Ascending aorta (tissue), 2 donors: ENCODE measurements around the gene OR52H1. TPM values are rescaled to one million over a fixed set of nuclear protein-coding genes. Genes with fewer than 3 reads are reported as not detected.

Experiments
- DNase-seq, 2 donors: peaks; one replicate each; pipeline ENCODE4 v3.0.0-alpha.2; 2019; ENCODE audit warnings: low spot score in 2 of 2
- H3K27ac ChIP-seq, 2 donors: fragments of 200-600 bp; sonication (generic); one replicate each; pipeline ENCODE4 v1.5.1; 2016 to 2017; ENCODE audit warnings: mild to moderate bottlenecking in 1 of 2
- H3K27me3 ChIP-seq: fragments of 200-600 bp; sonication (generic); one replicate; pipeline ENCODE4 v1.5.1; 2017
- H3K36me3 ChIP-seq, 2 donors: fragments of 200-600 bp; sonication (generic); one replicate each; pipeline ENCODE4 v1.5.1; 2016
- H3K4me1 ChIP-seq, 2 donors: fragments of 200-600 bp; sonication (generic); one replicate each; pipeline ENCODE4 v1.5.1; 2016 to 2017; ENCODE audit warnings: mild to moderate bottlenecking in 1 of 2
- H3K4me3 ChIP-seq, 2 donors: fragments of 200-600 bp; sonication (generic); one replicate each; pipeline ENCODE4 v1.5.1; 2016 to 2017; ENCODE audit warnings: mild to moderate bottlenecking in 1 of 2
- H3K9me3 ChIP-seq, 2 donors: fragments of 200-600 bp; sonication (generic); one replicate each; pipeline ENCODE4 v1.5.1; 2016
- CTCF ChIP-seq, 3 experiments: fragments of 200-600 bp in 2 of 3; fragments of 450-650 bp in 1 of 3; sonication (generic) in 2 of 3; IDR thresholded peaks; one replicate each; pipeline ENCODE4 v1.5.1; 2016 to 2019; ENCODE audit warnings: antibody characterized with exemption in 3 of 3, mild to moderate bottlenecking in 1 of 3, moderate library complexity in 1 of 3
- intact Hi-C: fragments of 100-400 bp; cut with DNase I; formaldehyde crosslinking; loops from one replicate; pipeline ENCODE4 v1.15.1; 2023
- total RNA-seq: library from RNA; depleted of rRNA; stranded (reverse); fragments of >200 nt; gene quantifications from one replicate; pipeline ENCODE4 v1.1.0, GENCODE V29; 2016

The OR52H1 gene
- total RNA-seq, 1 donor from 2014 or later = not detected

GRCh38 chr11:5550440-5551095 is 2.2 kb upstream of the OR52H1 start:
- Histone ChIP-seq H3K4me1 (no peaks in the 10 kb centered on the region), H3K9me3 (no peaks in the 10 kb centered on the region), H3K27ac (no peak overlapping the region), H3K36me3 (no peaks in the 10 kb centered on the region), H3K4me3 (no peak overlapping the region), H3K27me3 (no peaks in the 10 kb centered on the region)
- intact Hi-C loops = no loop called here
- DNase-seq = no peak
- no peak for TF ChIP-seq CTCF (IDR thresholded peaks at IDR 0.05)

GRCh38 chr11:5547982-5548381 is 358 bp downstream of the OR52H1 start:
- no peak overlapping the region for H3K4me3 ChIP-seq
- H3K27ac ChIP-seq = no peak overlapping the region
- no peaks in the 10 kb centered on the region for H3K36me3 ChIP-seq
- no peak for TF ChIP-seq CTCF (IDR thresholded peaks at IDR 0.05)
- no peaks in the 10 kb centered on the region for H3K4me1 ChIP-seq
- H3K9me3 ChIP-seq = no peaks in the 10 kb centered on the region
- intact Hi-C loops = no loop called here
- H3K27me3 ChIP-seq = no peaks in the 10 kb centered on the region
- DNase-seq = no peak

DNA sequence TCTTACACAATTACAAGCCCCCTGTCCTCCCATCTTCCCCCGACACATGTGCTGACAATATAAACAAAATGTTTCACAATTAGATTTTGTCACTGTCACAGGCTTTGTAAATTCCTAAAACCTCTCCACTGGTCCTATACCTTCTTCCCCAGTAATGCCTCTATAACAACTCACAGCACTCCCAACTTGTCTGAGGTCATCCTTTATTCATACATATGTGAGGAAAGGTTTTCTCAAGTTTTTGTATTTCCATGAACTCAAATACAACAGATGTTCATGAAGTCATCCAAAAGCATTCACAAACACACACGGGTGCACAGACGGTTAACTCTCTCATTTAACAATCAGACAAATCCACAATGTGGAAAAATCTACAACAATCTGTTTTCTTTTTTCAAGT is 1.9 kb downstream of the OR52H1 start:
- Histone ChIP-seq H3K27ac (no peak overlapping the region), H3K4me3 (no peak overlapping the region), H3K4me1 (no peaks in the 10 kb centered on the region), H3K9me3 (no peaks in the 10 kb centered on the region), H3K27me3 (no peaks in the 10 kb centered on the region), H3K36me3 (no peaks in the 10 kb centered on the region)
- no peak for TF ChIP-seq CTCF (IDR thresholded peaks at IDR 0.05)
- intact Hi-C loops = no loop called here
- no peak for DNase-seq

GRCh38 chr11:5541427-5541826 is 6.9 kb downstream of the OR52H1 start:
- no peak for TF ChIP-seq CTCF (IDR thresholded peaks at IDR 0.05)
- intact Hi-C loops = no loop called here
- no peak overlapping the region for H3K4me3 ChIP-seq

GRCh38 chr11:5536482-5536881 is 11.9 kb downstream of the OR52H1 start:
- no peak for TF ChIP-seq CTCF (IDR thresholded peaks at IDR 0.05)
- no peaks in the 10 kb centered on the region for H3K27me3 ChIP-seq
- no peak for DNase-seq
- no peaks in the 10 kb centered on the region for H3K36me3 ChIP-seq
- H3K4me1 ChIP-seq = no peaks in the 10 kb centered on the region
- no peaks in the 10 kb centered on the region for H3K9me3 ChIP-seq
- H3K4me3 ChIP-seq = no peak overlapping the region
- intact Hi-C loops = no loop called here
- H3K27ac ChIP-seq = no peak overlapping the region

More at GRCh38 chr11:5541427-5541826, 6.9 kb downstream of the OR52H1 start:
- Histone ChIP-seq H3K27ac (no peak overlapping the region), H3K4me1 (no peaks in the 10 kb centered on the region), H3K9me3 (no peaks in the 10 kb centered on the region), H3K36me3 (no peaks in the 10 kb centered on the region), H3K27me3 (no peaks in the 10 kb centered on the region)
- no peak for DNase-seq

DNA sequence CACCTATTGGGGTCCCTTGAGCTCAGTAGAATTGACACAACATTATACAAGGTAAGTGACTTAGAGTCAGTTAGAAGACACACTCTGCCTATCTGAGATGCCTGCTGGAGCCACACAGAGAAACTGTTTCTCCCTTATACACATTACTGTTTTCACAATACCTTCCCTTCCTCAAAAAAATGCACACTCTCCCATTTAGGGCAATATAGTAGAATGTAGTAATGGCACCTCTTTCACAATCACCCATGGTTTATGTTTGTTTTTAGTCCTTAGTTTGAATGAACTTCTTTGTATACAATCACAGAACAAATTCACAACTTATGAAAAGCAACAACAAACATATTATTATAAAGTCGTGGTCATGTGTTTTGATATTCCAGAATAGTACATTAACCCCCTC is 14.3 kb downstream of the OR52H1 start:
- no peaks in the 10 kb centered on the region for H3K4me1 ChIP-seq
- no peaks in the 10 kb centered on the region for H3K27me3 ChIP-seq
- no peaks in the 10 kb centered on the region for H3K9me3 ChIP-seq
- DNase-seq = no peak
- no peaks in the 10 kb centered on the region for H3K36me3 ChIP-seq
- no peak overlapping the region for H3K27ac ChIP-seq
- intact Hi-C loops = no loop called here
- H3K4me3 ChIP-seq = no peak overlapping the region
- TF ChIP-seq CTCF (IDR thresholded peaks at IDR 0.05) = no peak
